Activated CD4-positive, alpha-beta T cell treated with anti-CD3 and anti-CD28 coated beads, Interleukin-2, amount 50 U/mL, for 4 hours (primary cell): Measurements from ENCODE around the gene FBN1.

ENCODE experiments used
- DNase-seq, 2 experiments: peaks; one replicate each; pipeline ENCODE4 v3.0.0-alpha.2; 2020

FBN1 gene

DNA sequence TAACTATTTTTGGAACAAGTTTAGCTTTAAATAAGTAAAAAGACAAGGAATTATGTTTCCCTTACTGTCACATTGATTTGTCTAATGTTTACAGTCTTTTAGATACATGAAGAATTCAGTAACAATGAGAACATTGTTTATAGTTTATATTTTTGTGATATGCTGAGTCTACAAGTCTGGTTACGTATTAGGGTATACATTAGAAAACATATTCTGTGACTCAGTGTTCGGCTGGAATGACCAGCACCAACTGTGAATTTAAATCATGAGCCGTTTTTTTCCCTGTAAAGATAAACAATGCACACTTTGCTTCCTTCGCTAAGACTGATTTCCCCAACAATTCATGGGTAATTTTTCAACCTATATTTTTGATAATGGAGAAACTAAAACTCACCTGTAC, 182.8 kb downstream of the FBN1 start:
- DNase-seq, result no peak

DNA sequence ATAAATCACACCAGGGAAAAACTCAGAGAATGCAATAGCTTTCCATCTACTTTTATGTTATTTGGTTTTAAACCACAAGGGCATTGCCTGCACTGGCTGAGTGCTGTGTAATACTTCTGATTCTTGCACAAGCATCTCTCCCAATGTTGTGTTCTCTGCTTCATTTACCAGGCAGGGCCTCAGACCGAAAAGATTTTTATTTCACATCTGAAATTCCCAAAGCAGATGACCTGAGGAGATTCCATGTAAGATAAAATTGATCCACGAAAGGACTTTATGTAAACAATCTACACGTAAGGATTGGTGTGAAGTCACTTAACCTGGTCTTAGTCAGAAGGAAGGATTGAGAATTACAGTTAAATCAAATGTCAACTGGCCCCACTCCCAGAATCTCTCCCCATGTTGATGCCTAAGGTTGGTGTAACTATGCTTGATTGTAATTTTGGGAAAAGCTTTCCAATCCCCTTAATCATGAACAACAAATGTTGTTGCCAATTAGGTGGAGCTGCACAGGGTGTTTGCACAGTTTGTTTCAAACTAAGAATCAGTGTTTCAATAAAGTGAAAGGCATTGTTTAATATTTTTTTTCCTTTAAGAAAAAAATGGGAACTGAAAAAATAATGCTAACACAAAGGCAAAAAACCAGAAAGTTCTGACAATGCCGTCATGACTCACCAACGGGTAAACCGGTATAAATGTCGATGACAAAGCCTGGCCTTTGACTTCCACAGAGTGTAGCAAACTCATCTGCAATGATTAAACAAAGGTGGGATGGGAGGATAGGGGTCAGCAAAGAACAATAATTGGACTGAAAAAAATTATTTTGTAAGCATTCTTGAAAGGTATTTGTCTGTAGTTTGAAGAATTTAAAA, 185.7 kb downstream of the FBN1 start:
- DNase-seq, result no peak

DNA sequence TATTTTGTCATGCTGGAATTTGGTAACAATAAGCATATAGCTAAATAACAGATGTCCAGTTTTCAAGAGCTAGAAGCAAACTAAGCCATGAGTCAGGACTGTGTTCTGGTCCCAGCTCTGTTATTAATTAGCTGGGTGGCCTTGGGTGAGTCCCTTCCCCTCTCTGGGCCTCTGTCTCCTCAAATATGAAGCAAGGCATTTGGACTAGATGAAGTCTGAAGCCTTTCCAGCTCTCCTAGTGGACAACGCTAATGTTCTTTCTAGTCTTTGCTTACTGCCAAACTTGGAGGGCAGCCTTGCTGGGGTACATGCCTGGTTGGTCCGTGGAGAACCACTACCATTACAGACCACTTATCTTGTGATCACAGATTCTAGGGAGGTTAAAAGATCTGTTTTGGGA, 186.6 kb downstream of the FBN1 start:
- DNase-seq, result no peak

DNA sequence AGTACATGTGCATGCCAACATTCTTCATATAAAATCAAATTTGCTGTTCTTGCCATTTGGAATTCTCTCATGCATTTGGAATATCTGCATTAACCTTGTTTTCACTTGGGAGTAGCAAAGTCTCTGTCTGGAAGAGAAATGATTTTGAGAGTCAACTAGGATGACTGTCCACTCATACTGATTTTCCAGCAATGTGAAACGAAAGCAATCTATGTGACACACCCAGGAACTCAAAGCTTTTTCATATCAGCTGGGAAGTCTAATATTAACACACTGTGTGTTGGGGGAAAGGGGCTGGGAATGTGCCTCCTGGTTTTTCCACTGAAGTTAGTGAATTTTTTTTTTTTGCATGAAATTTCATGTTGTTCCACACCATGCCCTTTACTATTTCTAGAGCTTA, 189.4 kb downstream of the FBN1 start:
- no peak for DNase-seq

DNA sequence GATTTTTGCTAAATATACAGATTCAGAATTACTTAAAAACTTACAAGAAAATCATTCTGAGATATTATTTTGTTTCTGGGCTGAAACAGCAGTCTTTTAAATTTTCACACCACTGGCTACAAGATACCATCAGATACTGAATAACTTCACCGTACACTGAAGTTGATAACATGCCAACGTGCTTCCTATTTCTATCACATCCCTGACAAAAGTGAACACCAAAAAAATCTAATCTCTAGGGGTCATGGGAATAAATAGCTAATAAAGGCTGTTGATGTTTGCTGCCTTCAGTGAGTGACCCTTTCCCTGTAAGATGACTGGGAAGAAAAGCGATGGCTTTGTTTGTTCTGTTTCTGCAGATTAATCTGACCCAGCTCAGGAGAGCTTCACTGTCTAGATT, 193.8 kb downstream of the FBN1 start:
- no peak for DNase-seq

GRCh38 chr15:48451241-48451640, 194.3 kb downstream of the FBN1 start:
- DNase-seq, result no peak

DNA sequence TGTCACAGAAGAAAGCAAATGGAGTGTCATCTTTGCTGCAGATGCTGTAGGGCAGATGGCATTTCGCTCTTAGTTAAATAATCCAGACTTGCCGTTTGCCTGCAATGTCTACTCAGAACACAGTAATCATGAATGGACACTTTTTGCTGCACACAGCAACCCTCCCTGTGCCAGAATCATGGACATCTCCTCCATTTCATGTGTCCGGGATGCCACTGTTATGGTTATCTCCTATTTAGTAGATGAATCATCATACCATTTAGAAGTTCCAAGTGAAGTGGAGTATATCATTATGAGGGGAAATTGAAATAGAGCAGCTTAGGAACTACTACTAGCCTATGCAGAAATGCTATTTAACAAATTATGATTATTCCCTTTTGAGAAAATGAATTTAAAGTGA, 195.8 kb downstream of the FBN1 start:
- DNase-seq, result no peak

GRCh38 chr15:48447657-48448056, 197.9 kb downstream of the FBN1 start:
- no peak for DNase-seq

DNA sequence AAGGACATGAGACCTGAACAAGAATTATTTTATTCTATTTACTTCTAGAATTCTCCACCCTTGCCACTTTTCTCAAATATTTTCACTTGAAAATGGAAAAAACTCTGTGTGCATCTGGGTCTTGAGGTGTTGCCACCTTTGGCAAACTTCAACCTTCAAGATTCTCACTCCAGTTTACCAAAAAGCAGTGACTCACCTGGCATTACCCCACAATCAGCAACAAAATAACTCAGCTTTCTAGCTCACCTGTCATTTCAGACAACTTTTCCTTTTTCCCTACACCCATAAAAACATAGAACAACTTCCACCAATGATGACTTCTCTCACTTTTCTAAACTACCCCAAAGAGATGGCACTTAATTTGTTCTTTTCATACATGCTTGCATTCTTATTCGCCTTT, 198.5 kb downstream of the FBN1 start:
- no peak for DNase-seq

DNA sequence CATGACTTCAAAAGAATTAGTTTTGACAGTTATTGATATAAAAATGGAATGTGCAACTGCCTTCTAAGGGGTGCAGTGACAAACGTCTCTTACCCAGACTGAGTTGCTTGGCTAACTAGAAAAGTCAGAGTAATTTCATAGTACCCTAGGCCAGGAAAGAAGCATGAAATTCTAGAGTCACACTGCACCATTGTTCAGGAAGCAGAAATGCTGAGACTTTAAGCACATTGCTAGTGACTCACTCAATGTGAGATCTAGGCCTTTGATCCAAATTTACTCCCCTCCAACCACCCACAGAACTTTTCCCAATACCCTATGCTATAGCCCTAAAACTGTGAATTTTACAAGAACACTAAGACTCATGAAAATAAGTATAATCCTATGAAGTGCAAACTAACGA, 203.5 kb downstream of the FBN1 start:
- DNase-seq, result no peak

- no peak for DNase-seq
Observed at GRCh38 chr15:48440084-48440483, 205.4 kb downstream of the FBN1 start.

DNA sequence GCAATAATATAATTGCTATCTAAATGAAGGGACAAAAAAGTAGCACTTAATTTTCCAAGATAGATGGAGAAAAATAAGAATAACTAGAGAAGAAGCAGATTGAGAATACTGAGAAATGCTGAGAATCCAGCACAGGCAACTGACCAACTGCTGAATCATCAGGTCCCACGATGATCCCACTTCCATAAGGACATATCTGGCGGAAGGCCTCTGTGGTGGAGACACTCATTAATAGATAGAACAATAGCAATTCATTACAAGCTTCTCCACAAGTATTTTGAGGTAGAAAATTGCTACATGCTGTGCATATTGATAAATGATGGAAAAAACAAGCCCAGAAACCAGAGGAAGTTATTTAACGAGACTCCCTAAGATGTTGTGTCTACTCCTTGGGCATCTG, 208.3 kb downstream of the FBN1 start:
- DNase-seq, result no peak

GRCh38 chr15:48435321-48435720, 210.2 kb downstream of the FBN1 start:
- no peak for DNase-seq

GRCh38 chr15:48433226-48433886, 212.2 kb downstream of the FBN1 start:
- no peak for DNase-seq

DNA sequence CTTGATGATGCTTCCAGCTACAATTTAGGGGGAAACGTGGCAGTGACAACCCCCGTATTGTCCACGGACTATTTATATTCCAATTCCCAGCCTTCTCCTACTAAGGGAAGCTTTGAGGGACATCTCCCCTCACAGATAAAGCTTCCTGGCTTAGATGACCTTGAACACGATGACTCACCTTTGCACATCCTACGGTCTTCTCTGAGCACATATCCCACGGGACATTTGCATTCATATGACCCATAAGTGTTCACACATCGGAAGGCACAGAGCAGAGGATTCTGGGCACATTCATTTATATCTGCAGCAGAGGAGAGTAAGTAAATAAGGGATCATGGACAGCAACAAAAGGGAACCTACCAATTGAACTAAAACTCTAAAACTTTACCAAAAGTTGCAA, 212.8 kb downstream of the FBN1 start:
- DNase-seq, result no peak

GRCh38 chr15:48427960-48428547, 217.5 kb downstream of the FBN1 start:
- DNase-seq, result no peak

DNA sequence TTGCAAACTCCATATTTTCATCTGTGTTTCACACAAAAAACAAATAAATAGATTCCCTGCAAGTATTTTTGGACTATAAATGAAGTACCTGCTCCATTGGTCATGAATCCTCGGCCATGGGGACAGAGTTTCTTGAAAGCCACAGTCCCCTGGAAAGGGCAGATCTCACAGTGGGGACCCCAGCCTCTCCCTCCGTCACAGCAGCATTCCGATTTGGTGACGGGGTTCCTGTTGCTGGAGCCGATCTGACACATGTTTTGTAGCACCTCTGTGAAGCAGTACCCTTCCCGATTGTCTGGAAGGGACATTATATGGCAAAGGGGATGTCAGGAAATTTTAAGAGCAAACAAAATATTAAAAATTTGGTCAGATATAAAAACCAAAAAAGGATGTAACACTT, 218.0 kb downstream of the FBN1 start:
- DNase-seq, result no peak

GRCh38 chr15:48426941-48427340, 218.6 kb downstream of the FBN1 start:
- no peak for DNase-seq

DNA sequence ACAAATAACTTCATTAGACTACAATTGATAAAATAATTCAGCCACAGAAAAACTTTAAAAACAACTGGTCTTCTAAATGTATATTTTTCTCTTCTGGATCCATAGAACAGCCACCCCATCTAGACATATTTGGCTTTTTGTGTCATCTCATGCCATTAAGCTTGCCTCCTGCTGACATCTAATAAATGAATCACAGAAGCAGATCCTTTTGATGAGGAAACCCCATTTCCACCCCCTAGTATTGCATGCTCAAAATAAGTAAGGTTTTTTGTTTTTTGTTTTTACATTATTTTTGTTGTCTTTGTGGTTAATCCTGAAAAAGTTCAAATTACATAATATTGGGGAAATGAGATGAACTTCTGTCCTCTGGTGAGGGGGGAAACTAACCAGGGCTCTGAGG, 219.5 kb downstream of the FBN1 start:
- DNase-seq, result no peak

- DNase-seq, result no peak
Observed at GRCh38 chr15:48425051-48425450, 220.5 kb downstream of the FBN1 start.

DNA sequence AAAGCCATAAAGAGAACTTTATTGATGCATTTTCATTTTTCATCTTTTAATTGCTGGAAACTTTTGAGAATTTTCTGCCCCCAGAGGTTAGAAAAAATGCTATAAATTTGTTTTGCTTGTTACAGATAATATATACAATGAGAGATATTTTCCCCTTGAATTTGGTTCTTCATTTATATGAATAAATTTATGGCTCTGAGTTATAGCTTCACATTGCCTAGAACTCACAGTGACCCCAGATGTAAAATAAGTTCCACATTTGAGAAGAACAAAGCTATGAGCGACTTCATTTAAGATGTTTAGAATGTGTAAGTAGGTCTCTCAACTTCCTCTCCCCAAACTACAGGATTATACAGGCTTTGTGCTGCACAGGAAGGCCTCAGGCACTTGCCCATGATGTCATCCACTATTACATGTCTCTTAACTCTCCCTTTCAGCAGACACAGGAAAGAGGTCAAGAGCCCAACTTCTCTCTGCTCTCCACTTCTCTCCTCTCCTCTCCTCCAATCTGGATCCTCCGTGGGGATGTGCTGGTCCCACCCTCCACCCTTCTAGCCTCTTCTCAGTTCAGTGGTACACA, 221.5 kb downstream of the FBN1 start:
- DNase-seq, result no peak

DNA sequence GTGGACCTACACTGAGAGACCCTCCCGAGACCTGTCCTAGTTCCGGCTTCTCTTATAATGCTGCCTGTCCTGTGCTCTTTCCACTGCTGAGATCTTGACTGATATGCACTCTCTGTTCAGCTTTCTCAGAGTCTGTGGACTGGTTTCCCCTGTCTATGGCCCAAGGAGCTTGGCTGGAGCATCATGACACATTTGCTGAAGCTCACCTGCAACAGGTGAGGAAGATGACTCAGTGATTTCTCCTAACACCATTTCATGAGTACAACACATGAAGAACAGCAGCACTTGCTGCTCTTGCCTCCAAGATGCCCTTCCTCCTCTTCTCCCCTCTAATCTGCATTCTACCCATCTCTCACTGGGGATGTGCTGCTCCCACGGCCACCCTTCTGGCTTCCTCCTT, 222.2 kb downstream of the FBN1 start:
- DNase-seq, result no peak

GRCh38 chr15:48422401-48422800, 223.1 kb downstream of the FBN1 start:
- no peak for DNase-seq

- no peak for DNase-seq
Observed at GRCh38 chr15:48421362-48421761, 224.1 kb downstream of the FBN1 start.
